Sciatic nerve (tissue), 2 donors: ENCODE data around the gene PRPSAP1. TPM values are rescaled to one million over a fixed set of nuclear protein-coding genes. Genes with fewer than 3 reads are reported as not detected.
A peak's percentile ranks its signal among the peaks of the same experiment; 100 is the strongest.
"Not testable (repeated sequence)": the region's sequence is repeated elsewhere in the genome, so short reads cannot be mapped to it uniquely, and the experiment has no call there.

ENCODE experiments used
- ATAC-seq: fragments of 200-7000 bp; cut with Tn5 transposase; one replicate; pipeline ENCODE4 v1.9.1; 2020; ENCODE audit warnings: mild to moderate bottlenecking, moderate library complexity
- DNase-seq: peaks from one replicate; pipeline ENCODE4 v3.0.0-alpha.2; 2020; ENCODE audit warnings: low spot score
- intact Hi-C: fragments of 100-400 bp; cut with DNase I; formaldehyde crosslinking; loops from one replicate; pipeline ENCODE4 v1.14.2; 2022
- total RNA-seq: library from RNA; stranded (reverse); fragmentation: NEBNext Ultra II Directional; extraction: Animal tissue kit (Norgen Biotek cat#: 25700); gene quantifications from one replicate; pipeline ENCODE4 v1.2.1, GENCODE V29; 2021
- donor health status: DM: no; HTN: no; CAD: no.
- donor health status: DM: no; HTN: no; CAD: no.

PRPSAP1 gene
- total RNA-seq, 1 donor from 2014 or later: 74.3 TPM

DNA sequence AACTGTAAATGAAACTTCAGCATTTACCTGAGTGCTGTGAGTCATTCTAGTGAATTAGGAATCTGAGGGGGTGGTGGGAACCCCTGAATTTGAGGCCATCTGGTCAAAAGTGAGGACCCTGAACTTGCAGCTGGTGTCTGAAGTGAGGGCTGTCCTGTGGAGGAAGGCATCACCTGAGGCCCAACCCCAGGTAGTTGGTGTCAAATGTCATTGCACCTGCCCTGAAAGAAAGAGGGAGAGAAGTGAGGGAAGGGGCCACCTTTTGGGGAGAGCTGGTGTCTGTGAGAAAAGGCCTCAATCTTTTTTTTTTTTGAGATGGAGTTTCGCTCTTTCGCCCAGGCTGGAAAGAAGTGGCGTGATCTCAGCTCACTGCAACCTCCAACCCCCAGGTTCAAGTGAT, 12.5 kb upstream of the PRPSAP1 start:
- ATAC-seq: no peak

DNA sequence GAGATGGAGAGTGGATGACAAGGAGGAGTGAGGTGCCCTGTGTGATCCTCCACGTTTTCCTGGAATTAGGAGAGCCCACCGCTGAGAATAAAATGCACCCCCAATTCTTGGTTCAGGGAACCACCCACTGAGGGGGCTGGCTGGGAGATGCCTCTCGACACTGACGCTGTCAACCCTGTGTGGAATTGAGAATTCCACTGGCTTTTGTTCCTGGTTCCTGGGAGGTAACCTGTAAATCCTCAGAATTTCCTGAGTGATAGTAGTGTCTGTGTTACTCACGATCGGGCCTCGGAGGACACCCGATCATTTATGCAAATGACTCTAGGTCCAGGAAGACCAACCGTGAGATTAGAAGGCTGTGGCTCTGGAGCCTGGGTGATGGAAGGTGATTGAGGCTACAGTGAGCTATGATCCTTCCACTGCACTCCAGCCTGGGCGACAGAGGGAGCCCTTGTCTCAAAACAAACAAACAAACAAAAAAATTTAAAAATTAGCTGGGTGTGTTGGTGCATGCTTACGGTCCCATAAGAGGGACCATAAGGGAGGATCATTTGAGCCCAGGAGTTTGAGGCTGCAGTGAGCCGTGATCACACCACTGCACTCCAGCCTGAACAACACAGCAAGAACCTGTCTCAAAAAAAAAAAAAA, 11.7 kb upstream of the PRPSAP1 start:
- intact Hi-C loops: no loop called here
- DNase-seq: no peak
- ATAC-seq: no peak

More for the DNA sequence above, 12.5 kb upstream of the PRPSAP1 start:
- DNase-seq: no peak
- intact Hi-C loops: no loop called here

DNA sequence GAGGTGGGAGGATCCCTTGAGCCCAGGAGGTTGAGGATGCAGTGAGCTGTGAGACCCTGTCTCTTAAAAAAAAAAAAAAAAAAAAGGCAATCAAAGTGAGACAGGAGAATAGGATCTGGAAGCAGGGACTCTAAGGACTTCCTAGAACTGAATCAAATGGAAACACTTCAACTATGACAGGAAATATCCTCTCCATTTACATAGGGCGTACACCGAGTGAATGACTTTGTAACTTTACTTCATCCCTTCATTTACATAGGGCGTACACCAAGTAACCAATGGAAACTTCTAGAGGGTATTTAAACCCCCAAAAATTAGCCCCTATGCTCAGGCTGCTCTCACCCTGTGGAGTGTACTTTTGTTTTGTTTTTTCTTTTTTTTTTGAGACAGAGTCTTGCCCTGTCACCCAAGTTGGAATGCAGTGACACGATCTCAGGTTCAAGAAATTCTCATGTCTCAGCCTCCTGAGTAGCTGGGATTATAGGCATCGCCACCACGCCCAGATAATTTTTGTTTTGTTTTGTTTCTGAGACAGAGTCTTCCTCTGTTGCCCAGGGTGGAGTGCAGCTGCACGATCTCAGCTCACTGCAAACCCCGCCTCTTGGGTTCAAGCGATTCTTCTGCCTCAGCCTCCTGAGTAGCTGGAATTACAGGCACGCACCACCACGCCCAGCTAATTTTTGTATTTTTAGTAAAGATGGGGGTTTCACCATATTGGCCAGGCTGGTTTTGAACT, 9.6 kb upstream of the PRPSAP1 start:
- intact Hi-C loops: no loop called here
- DNase-seq: no peak
- ATAC-seq: no peak

DNA sequence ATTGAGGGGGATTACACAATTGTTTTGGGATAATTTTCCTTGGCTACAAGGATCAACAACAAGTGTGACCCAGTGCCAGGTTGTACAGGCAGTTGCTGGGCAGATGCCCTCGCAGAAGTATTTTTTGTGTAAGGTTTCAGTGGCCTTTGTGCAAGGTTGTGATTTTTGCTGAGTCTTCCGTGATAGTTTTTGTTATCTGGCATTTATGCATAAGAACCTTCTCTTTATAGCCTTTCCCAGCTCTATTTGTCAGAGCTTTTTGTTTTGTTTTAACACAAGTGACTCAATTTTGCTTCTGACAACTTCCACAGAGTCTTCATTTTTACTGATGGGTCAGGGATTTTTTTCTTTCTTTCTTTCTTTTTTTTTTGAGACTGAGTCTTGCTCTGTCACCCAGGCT, 6.7 kb upstream of the PRPSAP1 start:
- no peak for DNase-seq
- intact Hi-C loops: no loop called here
- ATAC-seq: no peak

DNA sequence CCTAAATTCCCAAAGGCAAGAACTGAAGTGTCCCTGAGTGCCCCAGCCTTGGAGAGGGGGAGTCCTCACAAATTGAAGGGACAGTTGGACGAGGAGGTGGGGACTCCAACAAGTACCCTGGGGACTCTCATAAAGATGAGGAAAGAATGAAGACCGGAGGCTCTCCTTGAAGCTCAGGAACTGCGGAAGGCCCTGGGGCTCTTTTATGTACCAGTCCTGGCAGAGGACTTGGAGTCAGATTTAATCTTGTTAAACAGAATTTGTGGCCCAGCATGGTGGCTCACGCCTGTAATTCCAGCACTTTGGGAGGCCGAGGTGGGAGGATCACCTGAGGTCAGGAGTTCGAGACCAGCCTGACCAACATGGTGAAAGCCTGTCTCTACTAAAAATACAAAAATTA, 6.1 kb upstream of the PRPSAP1 start:
- DNase-seq, intact Hi-C loops, ATAC-seq: not testable (repeated sequence)

DNA sequence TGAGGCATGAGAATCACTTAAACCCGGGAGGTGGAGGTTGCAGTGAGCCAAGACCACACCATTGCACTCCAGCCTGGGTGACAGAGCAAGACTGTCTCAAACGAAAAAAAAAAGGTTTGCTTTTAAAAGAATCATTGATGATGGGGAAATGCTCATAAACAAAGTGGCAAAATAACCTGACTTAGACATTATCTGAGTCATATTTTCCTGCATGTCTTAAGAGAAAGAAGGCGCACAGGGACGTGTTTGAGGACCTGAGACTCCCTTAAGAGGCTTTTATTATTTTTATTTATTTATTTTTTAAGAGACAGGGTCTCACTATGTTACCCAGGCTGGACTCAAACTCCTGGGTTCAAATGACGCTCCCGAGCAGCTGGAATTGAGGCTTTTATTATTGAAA, 5.7 kb upstream of the PRPSAP1 start:
- no peak for ATAC-seq
- intact Hi-C loops: no loop called here
- no peak for DNase-seq

DNA sequence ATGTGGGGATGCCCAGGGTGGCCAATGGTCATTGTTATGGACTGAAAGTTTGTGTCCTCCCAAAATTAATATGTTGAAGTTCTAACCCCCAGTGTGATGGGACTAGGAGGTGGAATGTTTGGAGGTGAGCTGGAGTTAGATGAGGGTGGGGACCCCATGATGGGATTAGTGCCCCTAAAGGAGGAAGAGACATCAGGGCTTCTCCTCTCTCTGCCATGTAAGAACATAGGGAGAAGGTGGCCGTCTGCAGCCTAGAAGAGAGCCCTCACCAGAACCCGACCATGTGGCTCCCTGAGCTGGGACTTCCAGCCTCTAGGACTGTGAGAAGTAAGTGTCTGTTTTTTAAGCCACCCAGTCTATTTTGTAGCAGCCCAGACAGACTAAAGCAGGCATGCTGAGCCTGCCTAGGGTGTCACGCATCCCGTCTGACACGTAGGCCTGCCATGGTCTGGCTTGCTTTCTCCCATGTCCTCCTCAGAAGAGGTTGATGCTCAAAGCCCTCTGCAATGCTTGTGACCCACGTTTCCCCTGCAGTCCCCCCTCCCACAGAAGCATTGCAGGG, 4.0 kb upstream of the PRPSAP1 start:
- DNase-seq (no peak), ATAC-seq (no peak)
- intact Hi-C loops: no loop called here

DNA sequence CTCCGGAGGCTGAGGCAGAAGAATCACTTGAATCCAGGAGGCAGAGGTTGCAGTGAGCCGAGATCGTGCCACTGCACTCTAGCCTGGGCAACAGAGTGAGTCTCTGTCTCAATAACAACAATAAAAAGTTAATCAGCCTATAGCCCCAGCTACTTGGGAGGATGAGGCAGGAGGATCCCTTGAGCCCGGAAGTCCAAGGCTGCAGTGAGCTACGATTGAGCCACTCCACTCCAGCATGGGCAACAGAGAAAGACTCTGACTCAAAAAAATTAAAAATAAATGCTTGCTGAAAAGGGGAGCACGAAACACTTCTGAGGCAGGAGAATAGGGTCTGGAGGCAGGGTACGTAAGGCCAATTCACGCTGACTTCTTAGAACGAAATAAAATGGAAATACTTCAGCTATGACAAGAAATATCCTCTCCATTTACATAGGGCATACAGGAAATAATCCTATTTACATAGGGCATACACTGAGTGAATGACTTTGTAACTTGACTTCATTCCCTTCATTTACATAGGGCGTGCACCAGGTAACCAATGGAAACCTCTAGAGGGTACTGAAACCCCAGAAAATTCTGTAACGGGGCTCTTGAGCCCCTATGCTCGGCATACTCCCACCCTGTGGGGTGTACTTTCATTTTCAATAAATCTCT, 3.2 kb upstream of the PRPSAP1 start:
- DNase-seq (no peak), ATAC-seq (no peak)
- intact Hi-C loops: no loop called here

DNA sequence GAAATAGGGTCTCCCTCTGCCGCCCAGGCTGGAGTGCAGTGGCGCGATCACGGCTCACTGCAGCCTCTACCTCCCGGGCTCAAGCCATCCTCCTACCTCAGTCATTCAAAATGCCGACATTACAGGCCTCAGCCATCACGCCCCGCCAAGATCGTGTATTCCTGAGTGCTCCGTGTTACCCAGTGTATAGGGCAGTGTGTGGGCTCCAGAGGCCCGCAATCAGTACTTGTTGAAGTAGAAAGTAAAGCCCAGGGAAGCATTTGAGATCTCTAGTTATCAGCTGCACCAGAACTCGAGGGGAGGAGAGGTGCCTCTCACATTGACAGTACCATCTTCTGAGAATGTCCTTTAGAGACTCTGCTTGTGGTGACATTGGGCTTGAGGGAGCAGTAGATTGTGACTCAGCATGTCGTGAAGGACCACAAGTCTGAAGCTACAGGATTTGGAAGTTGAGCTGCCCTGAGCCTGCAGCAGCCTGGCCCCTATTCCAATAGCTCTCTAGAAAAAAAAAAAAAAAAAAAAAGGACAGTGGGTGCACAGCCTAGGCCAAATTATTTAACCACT, 1.1 kb upstream of the PRPSAP1 start:
- intact Hi-C loops: no loop called here
- DNase-seq: no peak
- ATAC-seq: no peak

DNA sequence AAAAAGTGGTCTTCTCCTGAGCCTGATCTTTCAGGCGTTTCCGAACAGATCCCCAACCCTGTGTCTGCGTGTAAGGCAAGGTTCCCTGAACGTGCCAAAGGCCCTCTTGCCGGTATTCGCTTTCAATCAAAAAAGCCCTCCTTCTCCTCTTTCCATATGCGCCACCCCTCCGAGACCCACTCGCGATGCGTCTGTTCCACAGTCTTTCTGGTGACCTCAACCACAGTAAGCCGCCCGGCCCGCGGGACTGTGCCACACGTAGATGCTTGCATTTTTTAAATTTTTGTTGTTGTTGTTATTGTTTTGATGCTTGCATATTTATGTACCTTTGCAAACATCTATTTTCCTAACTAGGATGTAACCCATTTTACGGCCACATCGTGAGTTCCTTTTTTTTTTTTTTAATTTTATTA, 607 bp upstream of the PRPSAP1 start:
- intact Hi-C loops: no loop called here
- DNase-seq (no peak), ATAC-seq (no peak)

DNA sequence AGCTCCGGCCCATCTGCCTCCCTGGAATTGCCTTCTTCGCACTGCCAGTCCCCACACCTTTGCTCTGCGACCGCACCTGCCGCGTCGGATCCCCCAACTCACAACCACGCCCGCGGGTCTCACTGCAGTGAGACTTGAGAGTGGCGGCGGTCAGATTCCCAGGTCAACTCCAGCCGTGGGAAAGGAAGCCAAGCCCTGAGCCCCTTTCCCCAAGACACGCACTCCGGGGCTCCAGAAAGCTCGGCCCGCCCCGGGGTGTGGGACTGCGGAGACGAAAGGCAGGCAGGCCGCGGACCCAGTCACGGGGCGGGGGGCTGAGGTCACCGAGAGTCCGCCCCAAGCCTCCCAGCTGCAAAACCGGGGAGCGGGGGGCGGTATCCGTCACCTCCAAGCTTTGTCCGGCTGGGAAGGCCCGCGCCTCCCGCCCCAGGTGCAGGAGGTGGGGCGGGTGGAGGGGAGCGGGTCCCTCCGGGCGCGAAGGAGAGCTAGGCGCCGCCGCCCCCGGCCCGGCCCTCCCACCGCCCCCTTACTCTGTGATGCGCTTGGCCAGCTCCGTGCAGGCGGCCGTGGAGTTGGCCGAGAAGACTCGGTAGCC, 615 bp downstream of the PRPSAP1 start:
- peak; percentile 62 for DNase-seq
- intact Hi-C loops: no loop called here
- ATAC-seq: peak; percentile 7

DNA sequence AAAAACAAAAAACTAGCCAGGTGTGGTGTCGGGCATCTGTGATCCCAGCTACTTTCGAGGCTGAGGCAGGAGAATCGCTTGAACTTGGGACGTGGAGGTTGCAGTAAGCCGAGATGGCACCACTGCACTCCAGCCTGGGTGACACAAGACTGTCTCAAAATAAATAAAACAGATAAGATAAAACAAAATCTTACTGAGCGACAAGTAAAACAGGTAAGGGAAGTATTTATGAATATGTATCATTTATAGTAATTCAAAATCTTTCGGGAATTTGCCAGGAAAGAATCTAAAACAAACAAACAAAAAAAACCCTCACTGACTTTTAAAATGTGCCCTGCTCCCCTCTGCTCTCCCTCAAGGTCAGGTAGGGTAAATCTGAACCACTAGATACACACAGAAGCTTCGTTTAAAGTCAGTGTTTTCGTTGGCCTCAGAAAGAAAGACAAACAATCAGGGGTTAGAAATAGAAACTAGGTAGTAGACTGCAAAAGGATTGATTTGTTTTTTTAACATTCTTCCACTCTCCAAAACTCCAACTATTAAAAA, 2.1 kb downstream of the PRPSAP1 start:
- intact Hi-C loops: no loop called here
- ATAC-seq (no peak), DNase-seq (no peak)

DNA sequence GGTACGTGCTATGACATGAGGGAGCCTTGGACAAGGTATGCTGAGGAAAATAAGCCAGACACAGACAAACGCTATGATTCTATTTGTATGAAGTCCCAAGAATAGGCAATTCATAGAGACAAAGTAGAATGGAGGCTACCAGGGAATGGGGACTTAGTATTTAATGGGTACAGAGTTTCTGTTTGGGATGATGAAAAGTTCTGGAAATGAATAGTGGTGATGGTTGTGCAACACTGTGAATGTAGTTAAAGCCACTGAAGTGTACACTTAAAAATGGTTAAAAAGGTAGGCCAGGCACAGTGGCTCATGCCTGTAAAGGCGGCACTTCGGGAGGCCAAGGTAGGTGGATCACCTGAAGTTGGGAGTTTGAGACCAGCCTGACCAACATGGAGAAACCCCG, 3.3 kb downstream of the PRPSAP1 start:
- intact Hi-C loops: no loop called here
- no peak for ATAC-seq
- DNase-seq: no peak

DNA sequence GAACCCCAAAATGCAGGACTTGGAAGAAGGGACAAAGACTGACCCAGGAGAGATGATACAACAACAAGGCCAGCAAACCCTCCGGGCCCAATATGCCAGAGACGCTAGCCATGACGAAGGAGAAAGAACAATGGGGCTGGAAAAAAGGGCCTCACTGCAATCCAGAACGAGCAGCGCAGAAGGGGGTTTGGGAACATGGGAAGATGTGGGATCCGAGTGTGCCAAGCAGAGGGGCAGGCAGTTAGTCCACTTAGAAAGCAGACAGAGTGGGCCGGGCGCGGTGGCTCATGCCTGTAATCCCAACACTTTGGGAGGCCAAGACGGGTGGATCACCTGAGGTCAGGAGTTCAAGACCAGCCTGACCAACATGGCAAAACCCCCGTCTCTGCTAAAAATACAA, 6.8 kb downstream of the PRPSAP1 start:
- intact Hi-C loops, DNase-seq, ATAC-seq: not testable (repeated sequence)

DNA sequence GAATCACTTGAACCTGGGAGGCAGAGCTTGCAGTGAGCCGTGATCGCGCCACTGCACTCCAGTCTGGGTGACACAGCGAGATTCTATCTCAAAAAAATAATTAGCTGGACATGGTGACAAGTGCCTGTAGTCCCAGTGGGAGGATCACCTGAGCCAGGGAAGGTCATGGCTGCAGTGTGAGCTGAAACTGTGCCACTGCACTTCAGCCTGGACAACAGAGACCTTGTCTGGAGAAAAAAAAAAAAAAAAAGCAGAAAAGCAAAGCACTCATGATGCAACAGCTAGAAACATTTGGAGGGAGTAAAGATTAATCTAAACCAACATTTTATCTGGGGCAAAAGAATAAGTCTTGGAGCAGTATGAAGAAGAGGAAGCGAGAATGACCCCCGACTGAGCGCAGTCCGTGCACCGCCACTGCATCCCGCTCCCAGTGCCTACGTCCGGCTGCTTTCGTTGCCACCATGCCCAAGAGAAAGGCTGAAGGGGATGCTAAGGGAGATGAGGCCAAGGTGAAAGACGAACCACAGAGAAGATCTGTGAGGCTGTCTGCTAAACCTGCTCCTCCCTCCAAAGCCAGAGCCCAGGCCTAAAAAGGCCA, 8.2 kb downstream of the PRPSAP1 start:
- intact Hi-C loops: no loop called here
- no peak for DNase-seq
- ATAC-seq: no peak

DNA sequence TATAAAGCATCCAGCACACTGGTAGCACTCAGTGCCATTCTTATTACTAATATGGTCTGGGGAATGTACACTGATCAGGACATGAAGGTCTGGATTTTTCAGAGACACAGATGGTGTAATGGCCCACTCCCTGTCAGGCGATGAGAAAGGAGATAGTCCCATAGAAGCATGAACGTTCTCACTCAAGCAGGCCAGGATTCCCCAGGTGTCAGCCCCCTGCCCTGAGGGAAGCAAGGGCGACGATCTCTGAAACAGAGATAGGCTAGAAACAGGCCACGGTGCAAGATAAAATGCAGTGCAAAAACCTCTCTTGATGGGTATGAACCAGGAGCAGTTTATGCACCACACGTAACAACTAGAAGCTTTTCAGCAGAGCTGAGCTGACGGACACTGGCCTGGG, 10.6 kb downstream of the PRPSAP1 start:
- no peak for DNase-seq
- intact Hi-C loops: no loop called here
- ATAC-seq: no peak

DNA sequence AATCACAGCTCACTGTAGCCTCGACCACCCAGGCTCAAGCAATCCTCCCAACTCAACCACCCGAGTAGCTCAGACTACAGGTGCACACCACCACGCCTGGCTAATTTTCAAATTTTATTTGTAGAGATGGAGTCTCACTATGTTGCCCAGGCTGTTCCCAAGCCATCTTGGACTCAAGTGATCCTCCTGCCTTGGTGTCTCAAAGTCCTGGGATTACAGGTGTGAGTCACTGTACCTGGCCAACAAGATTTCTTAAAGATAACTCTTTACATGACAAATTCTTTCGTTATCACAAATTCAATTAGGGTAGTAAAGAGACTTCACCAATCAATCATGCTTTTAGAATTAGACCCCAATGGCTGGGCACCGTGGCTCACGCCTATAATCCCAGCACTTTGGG, 12.4 kb downstream of the PRPSAP1 start:
- ATAC-seq (no peak), DNase-seq (no peak)
- intact Hi-C loops: no loop called here

DNA sequence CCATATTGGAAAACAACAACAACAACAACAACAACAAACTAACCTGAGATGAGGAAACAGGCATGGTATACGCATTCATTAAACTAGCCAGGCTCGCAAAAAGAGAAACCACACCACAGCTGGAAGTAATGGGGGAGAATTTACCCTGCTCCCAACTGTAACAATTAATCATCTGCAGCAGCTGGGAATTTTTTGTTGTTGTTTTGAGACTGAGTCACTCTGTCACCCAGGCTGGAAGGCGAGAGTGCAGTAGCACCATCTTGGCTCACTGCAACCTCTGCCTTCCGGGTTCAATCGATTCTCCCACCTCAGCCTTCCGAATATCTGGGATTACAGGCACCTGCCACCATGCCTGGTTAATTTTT, 16.3 kb downstream of the PRPSAP1 start:
- intact Hi-C loops: no loop called here
- no peak for DNase-seq
- no peak for ATAC-seq
